Measurements from ENCODE around the gene PLCH1. TPM values are rescaled to one million over a fixed set of nuclear protein-coding genes. Genes with fewer than 3 reads are reported as not detected.

PLCH1 gene
- polyA plus RNA-seq, 1 experiment = 0.04 TPM

DNA sequence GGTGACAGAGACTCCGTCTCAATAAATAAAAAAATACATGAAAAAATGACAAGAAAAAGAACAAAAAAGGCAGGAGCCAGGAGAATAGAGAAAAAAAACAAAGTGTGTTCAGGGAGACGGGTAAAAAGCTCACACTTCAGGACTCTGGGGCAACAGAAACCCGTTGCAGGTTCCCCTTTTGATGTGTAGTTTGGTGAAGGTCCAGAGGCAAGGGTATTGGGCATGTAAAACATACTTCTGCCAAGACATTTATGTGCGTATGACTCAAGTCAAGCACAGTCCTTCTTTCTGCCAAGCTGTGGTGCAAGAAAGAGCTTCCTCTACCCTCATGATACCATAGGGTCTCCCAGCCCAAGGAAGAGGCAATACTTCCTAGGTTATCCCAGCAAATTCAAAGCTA, 418.0 kb downstream of the PLCH1 start:
- no peak for DNase-seq (ENCODE audit: low read depth, low spot score)
- Histone ChIP-seq H3K4me3 (ENCODE audit: low read depth, low read length) (no peak overlapping the region), H3K27me3 (ENCODE audit: control insufficient read depth, insufficient read depth, low read length) (peaks cover 4% of the 10 kb centered on the region), H3K27ac (ENCODE audit: low read depth, low read length) (no peak overlapping the region), H3K9me3 (ENCODE audit: control insufficient read depth, insufficient read depth, low read length) (no peaks in the 10 kb centered on the region)
- TF ChIP-seq CTCF (IDR thresholded peaks at IDR 0.05; ENCODE audit: low read depth, low read length) = no peak
- ChIA-PET CTCF (no interaction called here), POLR2A (no interaction called here)

- Histone ChIP-seq H3K9me3 (ENCODE audit: control insufficient read depth, insufficient read depth, low read length) (no peaks in the 10 kb centered on the region), H3K4me3 (ENCODE audit: low read depth, low read length) (no peak overlapping the region), H3K27me3 (ENCODE audit: control insufficient read depth, insufficient read depth, low read length) (peaks cover 4% of the 10 kb centered on the region), H3K27ac (ENCODE audit: low read depth, low read length) (no peak overlapping the region)
- ChIA-PET CTCF (interaction anchor here (0.5 kb wide), 1 partner anchor 419 kb away, joined by 6 read pairs; the partner anchor contains the start of gene PLCH1), POLR2A (no interaction called here)
- no peak for DNase-seq (ENCODE audit: low read depth, low spot score)
- TF ChIP-seq CTCF (IDR thresholded peaks at IDR 0.05; ENCODE audit: low read depth, low read length) = no peak
Observed at GRCh38 chr3:155326244-155326643, 418.6 kb downstream of the PLCH1 start.

Small RNA genes lying within 50 kb of the gene (small RNA-seq; reads per million reads assigned to genes)
- gene AC108729.3 (ENCODE audit: insufficient read length, low read depth) = not detected
- gene RN7SL715P (ENCODE audit: insufficient read length, low read depth) = not detected

Other genes starting within 250 kb of the PLCH1 start
- gene C3orf33, start 61.2 kb upstream of the PLCH1 start, polyA plus RNA-seq (2011; rRNA removed) = 2.5 and 2.9 TPM in 2 replicates
- 23.0 and 27.8 TPM in 2 replicates for gene SLC33A1, start 109.4 kb upstream of the PLCH1 start, polyA plus RNA-seq (2011; rRNA removed)
- gene GMPS, start 125.6 kb upstream of the PLCH1 start, polyA plus RNA-seq (2011; rRNA removed) = 43.9 and 69.2 TPM in 2 replicates